GM12875 (cell line): ENCODE data around the gene ASB4.
"Not testable (repeated sequence)": the region's sequence is repeated elsewhere in the genome, so short reads cannot be mapped to it uniquely, and the experiment has no call there.

Experiments used
- H3K4me3 ChIP-seq: one replicate; pipeline ENCODE4 v1.5.1; 2011; ENCODE audit warnings: low read depth, low read length, control low read depth
- TF ChIP-seq, protein P1 (sequence below): IDR thresholded peaks from 2 replicates; pipeline ENCODE4 v1.5.1; 2011; ENCODE audit warnings: low read depth, mild to moderate bottlenecking, control low read depth, inconsistent platforms, low read length, moderate library complexity, borderline replicate concordance; ENCODE audit not compliant: insufficient read depth

Gene ASB4

DNA sequence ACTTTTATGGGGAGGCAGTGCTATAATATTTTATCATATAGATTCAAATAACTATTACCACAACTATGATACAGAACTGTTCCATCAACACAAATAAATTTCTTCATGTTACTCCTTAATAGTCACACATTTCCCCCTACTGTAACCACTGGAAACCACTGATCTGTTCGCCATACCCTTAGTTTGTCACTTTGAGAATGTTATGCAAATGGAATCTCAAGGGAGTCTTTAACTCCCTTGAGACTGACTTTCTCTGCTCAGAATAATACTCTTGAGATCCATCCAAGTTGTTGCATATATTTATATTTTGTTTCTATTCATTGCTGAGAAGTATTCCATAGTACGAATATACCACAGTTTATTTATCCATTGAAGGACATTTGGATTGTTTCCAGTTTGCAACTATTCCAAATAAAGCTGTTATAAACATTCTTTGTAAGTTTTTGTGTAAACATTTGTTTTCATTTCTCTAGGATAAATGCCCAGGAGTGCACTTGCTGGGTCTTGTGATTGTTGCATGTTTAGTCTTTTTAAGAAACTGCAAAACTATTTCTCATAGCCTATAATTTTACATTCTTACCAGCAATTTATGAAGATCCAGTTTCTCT lies 31.2 kb upstream of the ASB4 start:
- TF ChIP-seq, protein P1, sequence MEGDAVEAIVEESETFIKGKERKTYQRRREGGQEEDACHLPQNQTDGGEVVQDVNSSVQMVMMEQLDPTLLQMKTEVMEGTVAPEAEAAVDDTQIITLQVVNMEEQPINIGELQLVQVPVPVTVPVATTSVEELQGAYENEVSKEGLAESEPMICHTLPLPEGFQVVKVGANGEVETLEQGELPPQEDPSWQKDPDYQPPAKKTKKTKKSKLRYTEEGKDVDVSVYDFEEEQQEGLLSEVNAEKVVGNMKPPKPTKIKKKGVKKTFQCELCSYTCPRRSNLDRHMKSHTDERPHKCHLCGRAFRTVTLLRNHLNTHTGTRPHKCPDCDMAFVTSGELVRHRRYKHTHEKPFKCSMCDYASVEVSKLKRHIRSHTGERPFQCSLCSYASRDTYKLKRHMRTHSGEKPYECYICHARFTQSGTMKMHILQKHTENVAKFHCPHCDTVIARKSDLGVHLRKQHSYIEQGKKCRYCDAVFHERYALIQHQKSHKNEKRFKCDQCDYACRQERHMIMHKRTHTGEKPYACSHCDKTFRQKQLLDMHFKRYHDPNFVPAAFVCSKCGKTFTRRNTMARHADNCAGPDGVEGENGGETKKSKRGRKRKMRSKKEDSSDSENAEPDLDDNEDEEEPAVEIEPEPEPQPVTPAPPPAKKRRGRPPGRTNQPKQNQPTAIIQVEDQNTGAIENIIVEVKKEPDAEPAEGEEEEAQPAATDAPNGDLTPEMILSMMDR: no peak
- no peak overlapping the region for H3K4me3 ChIP-seq

DNA sequence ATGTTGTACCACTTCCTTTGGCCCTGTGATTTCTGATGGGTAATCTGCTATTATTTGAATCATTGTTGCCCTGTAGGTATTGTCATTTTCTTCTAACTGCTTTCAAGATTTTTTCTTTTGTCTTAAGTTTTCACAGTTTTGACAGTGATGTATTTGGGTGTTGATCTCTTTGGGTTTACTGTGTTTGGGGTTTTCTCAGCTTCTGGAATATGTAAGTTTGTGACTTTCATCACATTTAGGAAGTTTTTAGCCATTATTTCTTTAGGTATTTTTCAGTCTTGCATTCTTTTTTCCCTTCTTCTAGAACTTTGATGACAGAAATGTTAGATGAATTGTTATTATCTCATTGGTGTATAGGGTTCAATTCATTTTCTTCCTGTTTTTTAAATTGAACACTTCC lies 27.8 kb upstream of the ASB4 start:
- H3K4me3 ChIP-seq: no peak overlapping the region
- TF ChIP-seq, protein P1: no peak

DNA sequence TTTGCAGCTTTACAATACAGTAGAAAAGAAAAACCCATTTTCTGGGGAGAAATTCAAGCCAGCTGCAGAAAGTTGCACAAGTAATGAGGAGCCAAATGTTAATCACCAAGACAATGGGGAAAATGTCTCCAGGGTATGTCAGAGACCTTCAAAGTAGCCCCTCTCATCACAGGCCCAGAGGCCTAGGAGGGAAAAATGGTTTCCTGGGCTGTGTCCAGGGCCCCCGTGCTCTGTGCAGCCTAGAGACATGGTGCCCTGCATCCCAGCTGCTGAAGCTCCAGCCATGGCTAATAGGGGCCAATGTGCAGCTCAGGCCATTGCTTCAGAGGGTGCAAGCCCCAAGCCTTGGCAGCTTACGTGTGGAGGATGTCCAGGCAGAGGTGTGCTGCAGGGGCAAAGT lies 25.1 kb upstream of the ASB4 start:
- not testable (repeated sequence) for H3K4me3 ChIP-seq

DNA sequence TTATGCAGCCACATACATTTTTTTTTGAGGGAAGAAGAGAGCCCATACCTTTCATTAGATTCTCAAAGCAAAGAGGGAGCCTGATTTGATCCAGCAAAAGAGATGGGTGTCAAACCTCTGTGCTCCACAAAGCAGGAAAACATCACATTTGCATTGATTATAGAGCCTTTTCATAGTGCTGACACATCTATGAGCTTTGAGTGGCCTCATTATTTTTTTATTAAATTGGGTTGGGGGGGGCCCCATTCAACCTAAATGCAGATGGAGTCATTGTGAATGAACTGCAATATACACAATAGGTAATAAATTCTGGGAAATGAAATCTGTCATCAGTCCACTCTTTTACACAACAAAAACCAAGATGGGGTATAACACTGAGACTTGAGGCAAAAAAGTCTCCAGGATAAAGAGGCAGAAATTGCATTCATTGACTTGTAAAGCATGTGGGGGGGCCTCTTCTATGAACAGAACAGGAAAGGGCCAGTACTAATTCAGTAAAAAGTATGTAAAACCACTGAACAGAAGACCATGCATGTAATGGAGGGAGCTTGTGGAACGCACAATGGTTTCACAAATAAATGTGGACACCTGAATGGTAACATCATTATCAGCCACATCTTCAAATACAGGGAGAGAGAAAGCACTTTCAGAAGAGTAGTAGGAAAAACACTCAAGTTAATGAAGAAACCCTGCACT lies 17.7 kb upstream of the ASB4 start:
- TF ChIP-seq, protein P1: no peak
- no peak overlapping the region for H3K4me3 ChIP-seq

DNA sequence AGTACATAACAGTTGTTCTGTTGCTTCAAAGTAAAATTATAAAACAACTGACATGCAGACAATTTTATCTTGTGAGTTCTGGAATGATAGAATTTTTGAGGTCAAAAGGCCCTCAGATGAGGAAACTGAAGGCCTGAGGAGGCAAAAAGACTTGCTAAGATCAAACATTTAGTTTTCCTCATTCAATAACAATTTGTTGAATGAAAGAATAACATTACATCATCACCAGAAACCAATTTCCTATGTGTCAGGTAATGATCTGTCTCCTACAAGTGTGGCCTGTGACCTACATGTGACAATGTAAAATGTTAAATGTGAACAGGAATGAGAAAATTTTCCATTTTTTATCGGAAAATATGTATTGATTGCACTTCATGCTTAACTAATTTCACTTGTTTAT lies 16.6 kb upstream of the ASB4 start:
- H3K4me3 ChIP-seq: no peak overlapping the region
- TF ChIP-seq, protein P1: no peak

DNA sequence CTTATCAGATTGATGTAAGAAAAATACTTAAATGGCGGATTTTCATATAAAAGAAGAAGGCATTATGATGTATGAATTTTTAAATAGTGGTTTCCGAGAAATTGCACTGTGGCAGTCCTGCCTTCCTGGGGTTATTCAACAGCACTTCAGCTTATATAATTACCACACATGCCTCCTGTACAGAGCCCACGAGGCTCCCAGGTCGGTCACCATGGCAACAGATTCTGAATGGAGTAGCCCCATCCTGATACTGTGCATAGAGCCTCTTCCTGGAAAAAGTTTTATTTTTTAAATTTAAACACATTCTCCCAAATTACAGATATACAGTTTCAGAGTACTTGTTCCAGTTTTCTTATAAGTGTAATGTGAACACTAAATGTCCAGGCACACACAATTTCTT lies 15.9 kb upstream of the ASB4 start:
- no peak overlapping the region for H3K4me3 ChIP-seq
- TF ChIP-seq, protein P1: no peak

DNA sequence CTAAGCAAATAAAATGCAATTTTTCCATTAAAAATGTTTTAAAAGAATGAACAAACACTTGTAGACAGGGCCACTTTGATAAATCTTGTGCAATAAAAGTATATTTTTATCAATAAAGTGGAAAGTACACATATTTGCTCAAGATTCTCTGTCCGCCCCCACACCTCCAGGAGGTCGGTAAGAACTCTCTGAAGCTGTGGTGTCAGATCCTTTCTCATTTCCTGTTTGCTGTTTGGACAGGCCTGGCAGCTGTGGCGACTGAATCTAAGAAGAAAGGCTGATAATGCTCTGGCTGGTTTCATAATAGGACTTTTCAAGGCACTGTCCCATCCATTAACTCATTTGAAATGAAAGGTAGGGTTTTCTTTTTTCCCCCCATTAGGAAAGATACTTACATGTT lies 15.3 kb upstream of the ASB4 start:
- TF ChIP-seq, protein P1: no peak
- H3K4me3 ChIP-seq: no peak overlapping the region
